Hematopoietic multipotent progenitor cell treated with erythropoietin and hydrocortisone succinate and interleukin-3 and kit ligand, for 4 days (in vitro differentiated cells): ENCODE results near the gene STON2.
"Not testable (repeated sequence)": the region's sequence is repeated elsewhere in the genome, so short reads cannot be mapped to it uniquely, and the experiment has no call there.

Experiments used
- DNase-seq: peaks from one replicate; pipeline ENCODE4 v3.0.0-alpha.2; 2015

The STON2 gene, protein sequence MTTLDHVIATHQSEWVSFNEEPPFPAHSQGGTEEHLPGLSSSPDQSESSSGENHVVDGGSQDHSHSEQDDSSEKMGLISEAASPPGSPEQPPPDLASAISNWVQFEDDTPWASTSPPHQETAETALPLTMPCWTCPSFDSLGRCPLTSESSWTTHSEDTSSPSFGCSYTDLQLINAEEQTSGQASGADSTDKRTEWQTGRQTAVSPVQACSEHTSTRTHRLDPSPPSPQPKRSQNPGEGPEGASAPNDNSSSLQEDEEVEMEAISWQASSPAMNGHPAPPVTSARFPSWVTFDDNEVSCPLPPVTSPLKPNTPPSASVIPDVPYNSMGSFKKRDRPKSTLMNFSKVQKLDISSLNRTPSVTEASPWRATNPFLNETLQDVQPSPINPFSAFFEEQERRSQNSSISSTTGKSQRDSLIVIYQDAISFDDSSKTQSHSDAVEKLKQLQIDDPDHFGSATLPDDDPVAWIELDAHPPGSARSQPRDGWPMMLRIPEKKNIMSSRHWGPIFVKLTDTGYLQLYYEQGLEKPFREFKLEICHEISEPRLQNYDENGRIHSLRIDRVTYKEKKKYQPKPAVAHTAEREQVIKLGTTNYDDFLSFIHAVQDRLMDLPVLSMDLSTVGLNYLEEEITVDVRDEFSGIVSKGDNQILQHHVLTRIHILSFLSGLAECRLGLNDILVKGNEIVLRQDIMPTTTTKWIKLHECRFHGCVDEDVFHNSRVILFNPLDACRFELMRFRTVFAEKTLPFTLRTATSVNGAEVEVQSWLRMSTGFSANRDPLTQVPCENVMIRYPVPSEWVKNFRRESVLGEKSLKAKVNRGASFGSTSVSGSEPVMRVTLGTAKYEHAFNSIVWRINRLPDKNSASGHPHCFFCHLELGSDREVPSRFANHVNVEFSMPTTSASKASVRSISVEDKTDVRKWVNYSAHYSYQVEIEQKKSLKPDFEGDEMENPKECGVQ

DNA sequence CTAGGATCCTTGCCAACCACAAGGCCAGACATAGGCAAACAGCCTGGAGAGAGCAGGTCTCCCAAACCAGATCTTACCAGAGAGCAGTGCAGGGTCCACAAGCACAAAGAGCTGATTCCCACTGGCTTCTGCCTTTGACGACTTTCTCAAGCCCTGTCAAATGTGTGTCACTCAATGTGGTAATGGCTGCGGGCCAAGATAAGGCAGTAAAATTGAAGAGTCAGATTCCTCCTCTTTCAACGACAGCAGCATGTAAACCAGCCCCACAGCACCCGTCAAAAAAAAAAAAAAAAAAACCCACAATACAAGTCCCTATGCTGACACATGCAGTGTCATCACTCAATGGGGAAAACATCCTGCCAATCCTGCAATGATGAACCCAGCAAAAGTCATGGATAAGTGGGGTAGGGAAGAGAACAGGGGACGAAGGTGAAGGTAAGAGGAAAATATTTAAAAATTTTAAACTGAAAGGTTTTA, at the start of gene STON2:
TSS of gene STON2 (minus strand) at position 123 of the 477 bp plus-strand sequence. CDS start 1,942 bp downstream, outside the sequence.
- DNase-seq, result peak; percentile 96

DNA sequence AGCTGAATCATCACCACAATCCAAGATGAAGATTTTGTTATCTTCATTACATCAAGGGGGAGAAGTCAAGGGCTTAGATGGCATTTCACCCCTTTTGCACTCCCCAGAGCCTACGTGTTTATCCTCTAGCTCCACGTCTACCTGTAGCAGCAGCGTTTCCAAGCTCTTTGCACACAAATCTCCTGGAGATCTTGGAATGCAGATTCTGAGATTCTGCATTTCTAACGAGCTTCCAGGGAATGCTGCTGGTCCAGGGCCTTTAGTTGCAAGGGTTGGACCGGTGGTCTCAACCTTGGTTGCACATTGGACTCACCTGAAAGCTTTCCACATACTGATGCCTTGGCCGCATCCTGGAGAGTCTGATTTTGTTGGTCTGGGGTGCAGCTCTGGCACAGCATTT, 49.5 kb upstream of the STON2 start:
- no peak for DNase-seq

DNA sequence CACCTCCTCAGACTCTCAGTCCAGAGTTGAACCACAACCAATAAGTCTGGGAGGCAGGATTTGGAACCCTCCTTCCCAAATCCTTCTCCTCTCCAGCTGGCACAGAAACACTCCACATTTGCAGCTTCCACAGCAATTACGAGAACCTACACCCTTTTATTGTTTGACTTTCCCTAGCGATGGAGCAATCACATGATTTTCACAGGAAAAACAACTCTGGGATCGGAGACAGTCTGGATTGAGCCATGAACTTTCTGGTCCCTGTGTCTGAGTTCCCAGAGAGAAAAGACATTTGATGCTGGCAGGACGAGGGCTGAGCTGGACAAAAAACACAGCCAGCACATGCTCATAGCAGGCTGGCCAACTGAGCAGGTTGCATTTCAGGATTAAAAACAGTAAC, 49.0 kb upstream of the STON2 start:
- no peak for DNase-seq

DNA sequence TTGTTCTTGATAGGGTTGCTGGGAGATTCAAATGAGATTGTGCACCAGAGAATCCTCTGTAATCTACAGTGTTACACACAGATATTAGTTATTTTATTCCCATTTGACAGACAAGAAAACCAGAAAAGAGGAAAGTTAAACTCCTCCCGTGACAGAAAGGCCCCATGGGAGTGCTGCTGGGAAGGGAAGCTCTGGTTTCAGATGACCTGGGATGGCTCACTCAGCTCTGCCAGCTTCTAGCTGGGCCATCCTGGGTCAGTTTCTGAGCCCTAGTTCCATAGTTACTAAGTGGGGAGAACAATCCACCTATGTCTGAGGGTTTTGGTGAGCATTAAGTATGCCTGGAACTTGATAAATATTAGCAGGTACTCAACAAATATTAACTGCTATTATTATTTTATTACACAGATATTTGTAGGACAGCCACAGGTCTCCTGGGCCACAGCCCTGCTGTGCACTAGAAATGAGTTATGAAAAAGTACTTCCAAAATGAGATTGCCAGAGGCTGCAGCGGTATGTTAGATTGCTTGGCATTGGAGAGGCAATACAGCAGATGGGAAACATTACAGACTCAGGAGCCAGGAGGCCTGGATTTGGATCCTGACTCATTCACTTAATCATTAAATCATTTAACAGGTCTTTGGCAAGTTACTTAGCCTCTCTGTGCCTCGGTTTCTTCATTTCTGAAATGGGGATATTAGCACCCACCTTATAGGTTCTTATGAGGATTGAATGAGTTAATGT, 47.1 kb upstream of the STON2 start:
- no peak for DNase-seq

DNA sequence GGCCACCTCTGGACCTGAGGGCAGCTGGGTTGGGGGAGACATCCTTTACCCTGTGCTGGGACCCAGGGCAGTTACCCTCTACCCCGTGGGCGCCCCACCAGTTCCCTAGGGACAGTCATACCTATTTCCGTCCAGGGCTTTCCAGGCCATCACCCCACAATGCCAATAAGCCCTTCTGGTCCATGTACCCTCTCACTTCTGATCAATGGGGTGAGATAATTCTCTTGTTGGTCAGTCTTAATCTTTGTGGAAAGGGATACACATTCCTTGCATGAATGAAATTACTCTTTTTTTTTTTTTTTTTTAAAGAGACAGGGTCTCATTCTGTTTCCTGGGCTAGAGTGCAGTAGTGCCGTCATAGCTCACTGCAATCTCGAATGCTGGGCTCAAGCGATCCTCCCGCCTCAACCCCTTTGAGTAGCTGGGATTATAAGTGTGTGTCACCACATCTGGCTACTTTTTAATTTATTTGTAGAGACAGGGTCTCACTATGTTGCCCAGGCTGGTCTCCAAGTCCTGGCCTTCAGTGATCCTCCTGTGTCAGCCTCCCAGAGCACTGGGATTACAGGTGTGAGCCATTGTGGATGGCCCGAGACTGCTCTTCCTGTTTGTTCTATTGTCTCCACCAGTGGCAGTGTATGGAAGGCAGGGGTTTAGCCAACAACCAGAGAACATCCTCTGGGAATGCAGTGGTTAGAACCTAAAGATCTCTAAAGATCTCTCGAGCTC, 46.3 kb upstream of the STON2 start:
- no peak for DNase-seq

DNA sequence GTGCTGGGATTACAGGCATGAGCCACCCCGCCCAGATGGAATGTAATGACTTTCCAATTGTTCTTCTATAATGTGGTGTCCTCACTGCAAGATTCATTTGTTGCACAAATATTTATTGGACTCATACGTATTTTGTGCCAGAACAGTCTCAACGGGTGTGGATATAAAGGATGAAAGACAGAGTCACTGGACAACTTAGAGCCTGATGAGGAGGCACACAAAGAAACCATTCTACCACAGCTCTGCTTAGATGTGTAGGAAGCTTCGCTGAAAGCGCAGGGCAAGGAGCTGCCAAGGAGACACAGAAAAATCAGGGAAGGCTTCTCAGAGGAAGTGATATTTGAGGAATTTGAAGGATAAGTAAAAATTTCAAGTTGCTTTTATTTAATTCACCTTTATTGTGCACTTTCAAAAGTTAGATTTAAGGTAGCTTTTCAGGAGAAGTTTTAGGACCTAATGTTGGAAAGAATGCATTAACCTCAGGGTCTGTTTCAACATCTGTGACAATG, 41.6 kb upstream of the STON2 start:
- DNase-seq, result no peak

DNA sequence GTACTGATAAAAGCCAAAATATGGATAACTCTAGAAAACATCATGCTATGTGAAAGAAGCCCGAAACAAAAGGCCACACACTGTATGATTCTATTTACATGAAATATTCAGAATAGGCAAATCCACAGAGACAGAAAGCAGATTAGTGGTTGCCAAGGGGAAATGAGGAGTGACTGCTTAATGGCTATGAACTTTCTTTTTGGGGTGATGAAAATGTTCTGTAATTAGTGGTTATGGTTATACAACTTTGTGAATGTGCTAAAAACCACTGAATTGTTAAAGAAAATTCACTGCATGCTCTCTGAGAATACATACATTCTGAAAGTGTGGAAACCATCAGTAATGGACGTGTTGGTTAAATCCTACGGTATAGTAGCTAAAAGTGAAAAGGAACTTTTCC, 39.9 kb upstream of the STON2 start:
- no peak for DNase-seq

DNA sequence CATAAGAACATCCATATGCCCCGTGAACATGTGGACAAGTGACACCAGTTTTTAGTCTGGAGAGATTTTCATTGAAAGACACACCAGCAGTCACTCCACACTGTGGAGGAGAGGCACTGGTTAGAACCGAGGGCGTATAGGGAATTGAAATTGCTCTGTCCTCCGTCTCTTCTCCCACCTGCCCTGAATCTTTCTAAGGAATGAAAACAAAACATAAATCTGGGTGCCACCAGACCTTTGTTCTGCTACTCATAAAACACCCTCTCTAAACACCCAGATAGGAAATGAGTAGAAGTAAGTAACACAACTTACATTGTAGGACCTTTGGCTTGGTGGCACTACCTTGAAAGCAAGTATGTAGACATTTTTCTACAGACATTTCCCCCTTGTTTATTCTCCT, 37.1 kb upstream of the STON2 start:
- DNase-seq, result no peak

DNA sequence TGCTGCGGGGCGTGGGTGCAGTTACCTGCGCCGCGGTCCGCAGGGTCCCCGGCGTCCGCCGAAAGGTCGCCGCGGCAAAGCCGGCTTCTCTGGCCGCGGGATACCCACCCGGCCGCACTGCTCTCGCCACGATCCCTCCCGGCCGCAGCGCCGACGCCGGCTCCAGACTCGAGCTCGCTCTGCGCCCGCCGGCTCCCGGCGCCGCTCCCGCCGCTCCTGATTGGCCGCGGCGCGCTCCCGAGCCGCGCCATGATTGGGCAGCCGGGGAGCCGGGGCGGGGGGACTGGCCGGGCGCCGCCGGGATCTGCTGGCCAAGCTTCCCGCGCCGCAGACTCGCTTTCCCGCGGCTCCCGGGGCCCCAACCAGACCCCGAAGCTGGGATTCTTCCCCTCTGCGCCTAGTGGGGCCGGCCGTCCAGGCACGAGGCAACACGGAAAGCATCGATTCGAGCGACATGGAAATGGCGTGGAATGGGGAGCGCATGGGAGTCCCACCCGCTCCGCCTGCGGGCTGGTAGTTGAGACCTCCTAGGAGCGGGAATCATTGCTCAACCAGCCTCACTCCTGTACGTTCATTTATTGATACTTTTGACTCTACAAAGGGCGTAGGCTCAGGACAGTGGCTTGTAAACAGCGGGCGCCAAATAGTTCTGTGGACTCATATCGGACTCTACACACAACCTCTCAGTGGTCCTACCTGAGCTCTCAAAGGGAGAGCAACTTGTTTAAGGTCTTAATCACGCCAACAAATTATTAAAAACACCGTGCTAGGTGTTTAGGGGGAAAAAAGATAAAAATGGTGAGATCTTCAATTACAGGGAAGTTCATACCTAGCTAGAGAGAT, 36.4 kb upstream of the STON2 start:
- peak; percentile 93 for DNase-seq

DNA sequence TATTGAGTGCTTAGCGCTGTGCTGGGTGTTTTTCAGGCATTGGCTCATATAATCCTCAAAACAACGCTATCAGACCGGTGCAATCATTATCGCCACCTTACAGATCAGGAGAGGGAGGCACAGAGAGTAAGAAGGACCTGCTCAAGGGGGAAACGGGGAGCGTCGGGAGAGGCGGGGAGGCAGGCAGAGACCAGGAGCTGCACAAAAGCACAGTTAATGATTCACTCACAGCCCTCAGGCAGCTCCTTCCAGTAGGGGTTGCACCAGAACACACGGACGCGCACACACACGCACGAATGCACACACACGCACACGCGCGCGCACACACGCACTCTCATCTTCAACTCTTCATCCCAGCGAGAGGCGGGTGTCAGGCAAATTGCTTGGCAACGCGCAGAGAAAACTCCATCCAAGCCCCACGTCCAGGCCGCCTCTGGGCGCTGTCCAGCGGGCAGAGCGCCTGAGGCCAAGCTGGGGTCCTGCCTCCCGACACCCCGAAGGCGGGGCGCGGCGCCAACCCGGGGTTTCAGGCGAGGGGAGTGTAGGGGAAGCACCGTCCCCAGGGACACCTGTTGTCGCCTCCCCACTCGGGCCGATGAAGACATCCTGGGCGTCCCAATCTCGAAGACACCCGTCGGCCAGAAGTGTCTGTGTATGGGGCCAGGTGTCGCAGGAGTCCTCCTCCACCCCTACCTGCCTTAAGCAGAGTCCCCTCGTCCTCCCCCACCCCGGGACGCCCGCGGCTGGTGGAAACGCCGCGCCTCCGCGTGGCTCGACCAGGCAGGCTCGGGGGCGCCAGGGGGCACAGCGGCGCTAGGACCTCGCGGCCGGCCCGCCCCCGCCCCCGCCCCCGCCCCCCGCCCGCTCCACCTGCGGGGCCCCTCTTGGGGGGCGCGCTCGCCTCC, 35.5 kb upstream of the STON2 start:
- DNase-seq, result peak; percentile 82

DNA sequence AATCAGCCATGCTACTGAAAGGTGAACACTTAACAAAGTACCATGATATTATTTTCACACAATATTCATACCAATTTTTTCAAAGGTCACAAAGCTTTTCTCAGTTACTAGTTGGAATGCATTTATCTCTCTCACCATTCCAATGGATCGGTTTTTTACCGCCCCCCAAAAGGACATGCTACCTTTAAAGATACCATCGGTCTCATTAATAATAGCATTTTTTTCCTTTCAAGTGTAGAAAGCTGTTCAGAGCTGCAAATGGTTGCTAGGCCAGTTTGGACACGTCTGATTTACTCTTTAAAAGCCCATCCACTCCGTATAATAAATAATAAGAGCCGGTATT, 34.9 kb upstream of the STON2 start:
- no peak for DNase-seq

DNA sequence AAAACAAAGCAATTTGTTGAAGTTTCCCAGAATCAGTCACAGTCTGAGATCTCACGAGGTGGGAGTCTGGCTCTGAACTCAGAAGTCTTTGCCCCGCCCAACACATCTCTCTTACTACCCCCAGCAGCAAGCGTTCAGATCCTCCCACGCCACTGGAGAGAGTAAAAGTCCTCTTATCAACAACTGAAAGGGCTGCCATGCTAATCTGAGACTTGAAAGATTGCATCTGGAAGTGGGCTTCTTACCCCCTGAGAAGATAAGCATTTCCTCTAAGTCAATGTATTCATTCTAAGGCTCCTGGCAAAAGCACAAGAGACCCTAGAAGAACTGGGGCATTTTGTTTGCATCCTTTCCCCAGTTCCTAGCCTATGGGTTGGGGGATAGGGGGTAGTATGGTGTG, 34.1 kb upstream of the STON2 start:
- peak; percentile 84 for DNase-seq

DNA sequence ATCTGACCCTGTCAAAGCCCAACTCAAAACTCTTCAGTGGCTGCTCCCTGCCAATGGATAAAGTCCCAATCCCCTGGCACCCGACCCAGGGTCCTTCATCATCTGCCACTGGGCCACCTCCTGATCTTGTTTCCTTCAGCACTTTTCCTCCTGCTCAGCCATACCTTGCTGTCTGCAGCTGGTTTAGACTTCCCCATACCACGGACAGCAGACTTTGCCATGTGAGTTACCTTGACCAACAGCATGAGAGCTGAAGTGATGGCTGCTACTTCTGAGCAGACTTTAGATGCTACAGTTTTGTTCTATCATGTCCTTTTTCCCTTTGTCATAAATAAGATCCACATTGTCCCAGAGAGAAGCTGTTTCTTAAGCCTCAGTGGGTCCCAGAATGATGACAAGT, 33.3 kb upstream of the STON2 start:
- DNase-seq, result no peak

DNA sequence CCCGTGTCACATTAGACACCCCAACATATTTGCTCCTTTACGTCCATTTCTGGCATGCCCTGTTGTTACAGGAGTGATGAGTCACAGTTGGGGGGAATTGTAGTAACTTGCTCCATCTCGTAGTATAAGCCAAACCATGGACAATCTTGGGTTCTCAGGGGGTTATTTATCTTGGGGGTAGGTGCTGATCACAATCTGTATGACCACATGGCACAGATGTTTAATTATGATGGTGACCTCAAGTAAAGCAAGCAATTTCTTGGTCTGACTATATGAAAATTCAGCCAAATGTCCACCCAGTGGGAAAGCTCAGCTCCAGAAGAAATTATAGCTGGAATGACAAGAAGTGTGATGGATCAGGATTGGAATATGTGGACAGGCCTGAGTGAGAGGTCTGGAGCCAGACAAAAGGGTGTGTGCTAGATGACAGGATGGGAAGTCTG, 32.1 kb upstream of the STON2 start:
- DNase-seq, result peak; percentile 91

DNA sequence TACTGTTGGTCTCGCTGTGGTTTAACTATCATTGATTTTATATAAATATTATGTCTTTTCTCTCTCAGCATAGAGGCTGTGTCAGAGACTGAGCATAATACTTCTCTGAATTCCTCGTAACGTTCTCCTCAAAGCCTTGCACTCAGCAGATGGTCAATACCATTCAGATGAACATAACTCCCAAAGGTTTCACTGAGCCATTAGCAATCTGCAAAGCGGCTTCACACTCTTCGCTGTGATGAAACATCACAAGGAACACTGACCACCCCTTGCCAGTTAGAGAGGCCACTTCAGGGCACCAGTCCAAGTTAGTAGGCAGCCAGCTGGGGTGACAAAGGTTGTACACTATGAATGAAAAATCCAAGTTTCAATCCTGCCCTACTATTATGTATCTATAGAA, 30.1 kb upstream of the STON2 start:
- peak; percentile 36 for DNase-seq

DNA sequence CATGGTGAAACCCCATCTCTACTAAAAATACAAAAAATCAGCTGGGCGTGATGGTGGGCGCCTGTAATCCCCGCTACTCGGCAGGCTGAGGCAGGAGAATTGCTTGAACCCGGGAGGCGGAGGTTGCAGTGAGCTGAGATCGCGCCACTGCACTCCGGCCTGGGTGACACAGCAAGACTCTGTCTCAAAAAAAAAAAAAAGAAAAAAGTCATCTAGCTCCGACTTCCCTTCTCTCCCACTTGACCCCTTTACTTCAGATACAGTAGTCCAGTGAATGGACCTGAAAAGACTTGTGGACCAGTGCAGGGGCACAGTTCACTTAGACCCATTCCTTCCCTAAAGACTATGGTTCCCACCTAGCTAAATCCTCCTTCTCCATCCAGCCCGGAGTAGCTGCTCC, 29.6 kb upstream of the STON2 start:
- not testable (repeated sequence) for DNase-seq

DNA sequence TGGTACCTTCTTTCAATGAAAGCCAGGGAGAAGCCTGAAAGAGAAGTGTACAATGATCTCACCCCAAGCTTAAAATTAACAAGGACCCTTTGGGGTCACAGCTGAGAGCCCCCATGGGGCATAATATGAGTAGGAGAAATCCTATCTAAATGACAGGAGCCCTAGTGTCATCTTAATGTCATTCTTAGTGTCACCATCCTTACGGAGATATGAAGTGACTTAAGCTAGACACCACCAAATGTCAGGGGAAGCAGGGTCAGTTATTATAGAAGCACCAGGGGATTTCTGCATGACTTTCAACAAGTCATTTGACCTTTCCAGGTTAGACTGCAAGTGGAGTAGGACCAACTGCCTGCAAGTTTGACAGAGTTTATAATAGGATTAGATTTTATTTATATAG, 28.9 kb upstream of the STON2 start:
- no peak for DNase-seq

DNA sequence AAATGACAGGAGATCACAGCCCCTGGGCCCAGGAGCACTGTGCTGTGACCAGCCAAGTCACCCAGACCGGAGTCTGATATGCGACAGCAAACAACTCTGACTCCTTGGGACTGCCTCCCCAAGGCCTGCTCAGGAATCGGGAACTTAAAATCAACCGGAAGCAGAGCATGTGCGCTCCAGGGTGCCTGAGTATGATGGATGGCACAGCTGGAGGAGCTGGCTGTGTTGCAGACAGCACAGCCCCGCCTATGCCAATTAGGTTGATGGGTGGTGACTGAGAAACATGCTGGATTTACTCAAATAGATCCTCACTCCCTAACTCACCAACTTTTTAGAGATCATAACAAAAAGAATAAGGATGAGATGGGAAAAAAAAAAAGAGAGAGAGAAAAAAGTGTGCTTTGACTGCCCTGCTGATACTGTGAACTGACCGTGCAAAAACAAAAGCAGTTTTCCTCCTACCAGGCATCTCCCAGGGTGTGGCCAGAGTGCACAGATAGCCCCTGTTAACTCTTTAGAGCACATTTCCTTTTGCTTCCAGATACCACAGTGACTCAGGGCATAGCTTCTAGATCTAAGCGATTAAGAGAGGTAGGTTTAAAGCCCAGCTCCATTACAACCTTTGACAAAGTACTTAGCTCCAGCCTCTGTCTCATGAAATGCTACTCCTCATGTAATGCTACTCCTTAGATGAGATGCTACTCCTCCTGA, 27.4 kb upstream of the STON2 start:
- DNase-seq, result peak; percentile 95

DNA sequence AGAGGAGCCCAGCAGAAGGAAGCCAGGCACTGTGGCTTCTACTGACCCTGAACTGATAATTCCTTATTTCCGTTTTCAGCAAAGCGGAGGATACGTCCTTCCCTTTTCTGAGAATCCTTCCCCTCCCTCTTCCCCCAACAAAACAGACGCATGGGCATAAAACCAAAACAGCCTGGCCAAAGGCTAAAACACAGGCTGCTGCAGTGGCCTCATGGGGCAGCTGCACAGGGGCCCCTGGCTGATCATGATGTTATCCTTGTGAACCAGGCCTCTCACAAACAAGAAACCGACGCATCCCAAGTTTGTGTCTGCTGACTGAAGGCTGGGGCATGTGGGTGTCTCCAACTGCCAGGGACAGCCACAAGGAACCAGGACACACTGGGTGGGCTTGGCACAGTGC, 23.4 kb upstream of the STON2 start:
- DNase-seq, result peak; percentile 96
